ENCODE results near the gene OR52N2.
A peak's percentile ranks its signal among the peaks of the same experiment; 100 is the strongest.

DNA sequence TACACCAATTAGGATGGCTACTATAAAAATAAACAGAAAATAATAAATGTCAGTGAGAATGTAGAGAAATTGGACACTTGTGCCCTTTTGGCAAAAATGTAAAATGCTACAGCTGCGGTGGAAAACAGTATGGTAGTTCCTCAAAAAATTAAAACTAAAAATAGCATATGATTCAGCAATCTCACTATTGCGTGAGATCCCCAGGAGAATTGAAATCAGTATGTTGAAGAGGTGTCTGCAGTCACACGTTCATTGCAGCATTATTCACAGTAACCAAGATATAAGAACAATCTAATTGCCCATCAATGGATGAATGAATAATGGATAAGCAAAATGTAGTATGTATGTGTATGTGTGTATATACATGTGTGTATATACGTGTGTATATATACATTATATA lies 6.8 kb downstream of the OR52N2 start:
- peak; percentile 57; the same call in 1 of the 2 replicates for TF ChIP-seq TEAD4 (IDR thresholded peaks at IDR 0.05; ENCODE audit: low read length)
- TF ChIP-seq TEAD4 (CRISPR knock-in tag; IDR thresholded peaks at IDR 0.05; ENCODE audit: borderline replicate concordance), result no peak
- TF ChIP-seq, protein P1, sequence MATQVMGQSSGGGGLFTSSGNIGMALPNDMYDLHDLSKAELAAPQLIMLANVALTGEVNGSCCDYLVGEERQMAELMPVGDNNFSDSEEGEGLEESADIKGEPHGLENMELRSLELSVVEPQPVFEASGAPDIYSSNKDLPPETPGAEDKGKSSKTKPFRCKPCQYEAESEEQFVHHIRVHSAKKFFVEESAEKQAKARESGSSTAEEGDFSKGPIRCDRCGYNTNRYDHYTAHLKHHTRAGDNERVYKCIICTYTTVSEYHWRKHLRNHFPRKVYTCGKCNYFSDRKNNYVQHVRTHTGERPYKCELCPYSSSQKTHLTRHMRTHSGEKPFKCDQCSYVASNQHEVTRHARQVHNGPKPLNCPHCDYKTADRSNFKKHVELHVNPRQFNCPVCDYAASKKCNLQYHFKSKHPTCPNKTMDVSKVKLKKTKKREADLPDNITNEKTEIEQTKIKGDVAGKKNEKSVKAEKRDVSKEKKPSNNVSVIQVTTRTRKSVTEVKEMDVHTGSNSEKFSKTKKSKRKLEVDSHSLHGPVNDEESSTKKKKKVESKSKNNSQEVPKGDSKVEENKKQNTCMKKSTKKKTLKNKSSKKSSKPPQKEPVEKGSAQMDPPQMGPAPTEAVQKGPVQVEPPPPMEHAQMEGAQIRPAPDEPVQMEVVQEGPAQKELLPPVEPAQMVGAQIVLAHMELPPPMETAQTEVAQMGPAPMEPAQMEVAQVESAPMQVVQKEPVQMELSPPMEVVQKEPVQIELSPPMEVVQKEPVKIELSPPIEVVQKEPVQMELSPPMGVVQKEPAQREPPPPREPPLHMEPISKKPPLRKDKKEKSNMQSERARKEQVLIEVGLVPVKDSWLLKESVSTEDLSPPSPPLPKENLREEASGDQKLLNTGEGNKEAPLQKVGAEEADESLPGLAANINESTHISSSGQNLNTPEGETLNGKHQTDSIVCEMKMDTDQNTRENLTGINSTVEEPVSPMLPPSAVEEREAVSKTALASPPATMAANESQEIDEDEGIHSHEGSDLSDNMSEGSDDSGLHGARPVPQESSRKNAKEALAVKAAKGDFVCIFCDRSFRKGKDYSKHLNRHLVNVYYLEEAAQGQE (IDR thresholded peaks at IDR 0.05; ENCODE audit: borderline replicate concordance), result no peak
- TF ChIP-seq, protein P1 (CRISPR knock-in tag; IDR thresholded peaks at IDR 0.05; ENCODE audit: low read depth), result no peak
- TF ChIP-seq RAD21 (CRISPR knock-in tag; conservative IDR thresholded peaks at IDR 0.05 in 1 of 2, IDR thresholded peaks at IDR 0.05 in 1 of 2), result no peak
- TF ChIP-seq, protein P2, sequence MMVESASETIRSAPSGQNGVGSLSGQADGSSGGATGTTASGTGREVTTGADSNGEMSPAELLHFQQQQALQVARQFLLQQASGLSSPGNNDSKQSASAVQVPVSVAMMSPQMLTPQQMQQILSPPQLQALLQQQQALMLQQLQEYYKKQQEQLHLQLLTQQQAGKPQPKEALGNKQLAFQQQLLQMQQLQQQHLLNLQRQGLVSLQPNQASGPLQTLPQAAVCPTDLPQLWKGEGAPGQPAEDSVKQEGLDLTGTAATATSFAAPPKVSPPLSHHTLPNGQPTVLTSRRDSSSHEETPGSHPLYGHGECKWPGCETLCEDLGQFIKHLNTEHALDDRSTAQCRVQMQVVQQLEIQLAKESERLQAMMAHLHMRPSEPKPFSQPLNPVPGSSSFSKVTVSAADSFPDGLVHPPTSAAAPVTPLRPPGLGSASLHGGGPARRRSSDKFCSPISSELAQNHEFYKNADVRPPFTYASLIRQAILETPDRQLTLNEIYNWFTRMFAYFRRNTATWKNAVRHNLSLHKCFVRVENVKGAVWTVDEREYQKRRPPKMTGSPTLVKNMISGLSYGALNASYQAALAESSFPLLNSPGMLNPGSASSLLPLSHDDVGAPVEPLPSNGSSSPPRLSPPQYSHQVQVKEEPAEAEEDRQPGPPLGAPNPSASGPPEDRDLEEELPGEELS (CRISPR knock-in tag; IDR thresholded peaks at IDR 0.05; ENCODE audit: borderline replicate concordance), result no peak
- TF ChIP-seq, protein P3, sequence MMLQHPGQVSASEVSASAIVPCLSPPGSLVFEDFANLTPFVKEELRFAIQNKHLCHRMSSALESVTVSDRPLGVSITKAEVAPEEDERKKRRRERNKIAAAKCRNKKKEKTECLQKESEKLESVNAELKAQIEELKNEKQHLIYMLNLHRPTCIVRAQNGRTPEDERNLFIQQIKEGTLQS (IDR thresholded peaks at IDR 0.05), result peak; percentile 80
- TF ChIP-seq, protein P3 (CRISPR knock-in tag; conservative IDR thresholded peaks at IDR 0.05), result no peak
- TF ChIP-seq EHMT2 (IDR thresholded peaks at IDR 0.05), result no peak; the same call in 1 of the 2 replicates
- TF ChIP-seq POLR2A (conservative IDR thresholded peaks at IDR 0.05), result no peak
- no peak for TF ChIP-seq ZFP30 (CRISPR knock-in tag; IDR thresholded peaks at IDR 0.05; ENCODE audit: borderline replicate concordance)
- TF ChIP-seq SRSF3 (IDR thresholded peaks at IDR 0.05; ENCODE audit: insufficient read depth, low read length), result no peak
- no peak for TF ChIP-seq ZNF253 (CRISPR knock-in tag; conservative IDR thresholded peaks at IDR 0.05)
- no peak for TF ChIP-seq TBP (optimal IDR thresholded peaks at IDR 0.05; ENCODE audit: low read depth, low read length)

Measured in K562 (cell line).